HL-60/S4 treated with retinoic acid at 250 ng/mL for 4 days and 3 days (cell line): ENCODE data around the gene OPALIN.

Experiments
- in situ Hi-C: fragments of 300-500 bp; cut with MboI; formaldehyde crosslinking; loops from 2 replicates; pipeline ENCODE4 v1.7.0; 2022; ENCODE audit warnings: low sequenced_read_pairs

The OPALIN gene

DNA sequence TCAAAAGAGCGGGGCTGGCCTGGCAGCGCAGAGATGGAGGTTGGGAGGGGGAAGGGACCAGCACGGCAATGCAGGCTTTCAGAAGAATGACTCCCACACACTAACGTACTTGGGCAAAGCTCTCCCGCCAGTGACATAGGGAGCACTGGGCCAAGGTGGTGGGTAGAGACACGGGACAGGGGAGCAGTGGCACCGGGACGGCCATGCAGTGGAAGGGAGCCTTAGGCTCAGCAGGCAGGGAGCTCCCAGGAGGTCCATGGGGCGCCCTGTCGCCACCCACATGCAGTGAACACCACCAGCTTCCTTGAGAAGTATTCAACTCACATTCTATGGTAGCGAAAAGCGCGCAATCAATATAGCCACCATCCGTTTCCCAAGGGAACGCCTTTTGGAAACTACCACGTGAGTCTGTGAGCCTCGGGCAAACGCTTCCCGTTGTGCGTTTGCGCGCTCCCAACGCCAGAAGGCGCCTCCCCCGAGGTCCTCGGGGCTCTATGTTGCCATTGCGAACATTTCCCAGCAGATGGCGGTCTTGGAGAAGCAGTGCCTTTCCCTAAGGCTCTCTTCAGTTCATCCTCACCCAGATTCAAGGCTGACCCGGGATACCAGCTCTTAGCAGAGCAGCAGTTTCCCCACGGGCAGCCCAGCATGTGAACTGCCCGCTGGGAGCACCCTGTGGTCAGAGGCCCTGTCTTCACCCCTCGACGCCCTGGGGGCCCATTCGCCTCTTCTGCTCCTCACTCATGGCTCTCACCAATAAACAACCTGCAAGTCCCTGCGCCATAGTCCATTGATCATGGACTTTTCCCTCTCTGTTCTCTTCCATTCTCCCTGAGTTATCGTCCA, 16.4 kb upstream of the OPALIN start:
- in situ Hi-C loops = no loop called here

GRCh38 chr10:96374639-96374984, 15.8 kb upstream of the OPALIN start:
- in situ Hi-C loops = no loop called here

DNA sequence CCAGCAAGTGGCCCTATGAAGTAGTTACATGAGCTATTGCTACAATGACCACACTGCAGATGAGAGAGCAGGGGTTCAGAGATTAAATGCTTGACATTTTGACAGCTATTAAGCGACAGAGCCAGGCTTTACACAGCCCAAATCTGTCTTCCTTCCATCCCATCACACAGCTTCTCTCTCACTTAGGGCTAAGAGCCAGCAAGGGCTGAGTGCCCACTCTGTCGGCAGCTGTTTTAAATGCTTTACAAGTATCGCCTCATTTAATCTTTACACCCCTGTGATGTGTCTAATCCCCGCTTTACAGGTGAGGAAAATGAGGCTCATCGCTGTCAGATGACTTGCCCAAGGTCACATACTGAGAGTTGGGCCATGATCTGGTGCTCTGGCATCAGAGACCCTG, 15.2 kb upstream of the OPALIN start:
- in situ Hi-C loops = no loop called here

- in situ Hi-C loops = no loop called here
Measured at GRCh38 chr10:96371356-96371755, 12.6 kb upstream of the OPALIN start.

GRCh38 chr10:96370584-96371157, 11.9 kb upstream of the OPALIN start:
- in situ Hi-C loops = no loop called here

DNA sequence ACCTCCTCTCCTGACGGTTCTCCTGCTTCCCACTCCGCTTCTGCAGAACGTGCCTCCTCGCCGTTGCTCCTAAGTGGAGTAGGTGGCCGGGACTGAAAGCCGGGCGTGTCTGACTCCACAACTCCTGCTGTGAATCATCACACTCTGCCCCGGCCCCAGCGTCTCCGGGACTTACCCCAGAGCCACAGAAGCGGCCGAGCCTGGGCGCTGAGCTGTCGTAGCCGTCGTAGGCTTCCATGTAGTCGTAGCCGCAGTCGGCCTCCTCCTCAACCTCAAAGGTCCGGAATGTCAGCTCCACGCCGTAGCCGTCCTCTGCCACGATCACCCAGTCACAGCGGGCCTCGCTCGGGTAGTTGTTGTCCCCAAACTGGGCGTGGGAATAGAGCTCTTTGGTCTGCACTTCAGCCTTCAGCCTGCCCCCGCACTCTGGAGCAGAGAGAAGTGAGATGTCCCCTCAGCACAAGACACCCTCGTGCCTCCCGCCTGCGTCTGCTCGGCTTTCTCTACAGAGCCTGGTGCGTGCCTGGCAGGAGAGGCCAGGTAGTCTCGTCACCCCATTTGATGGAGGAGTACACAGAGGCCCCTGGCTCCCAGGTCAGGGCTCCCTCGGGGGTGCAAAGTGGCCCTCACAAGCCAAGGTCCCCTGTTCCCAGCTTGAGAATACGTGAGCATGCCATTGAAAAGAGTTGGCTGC, 11.2 kb upstream of the OPALIN start:
- in situ Hi-C loops = no loop called here

DNA sequence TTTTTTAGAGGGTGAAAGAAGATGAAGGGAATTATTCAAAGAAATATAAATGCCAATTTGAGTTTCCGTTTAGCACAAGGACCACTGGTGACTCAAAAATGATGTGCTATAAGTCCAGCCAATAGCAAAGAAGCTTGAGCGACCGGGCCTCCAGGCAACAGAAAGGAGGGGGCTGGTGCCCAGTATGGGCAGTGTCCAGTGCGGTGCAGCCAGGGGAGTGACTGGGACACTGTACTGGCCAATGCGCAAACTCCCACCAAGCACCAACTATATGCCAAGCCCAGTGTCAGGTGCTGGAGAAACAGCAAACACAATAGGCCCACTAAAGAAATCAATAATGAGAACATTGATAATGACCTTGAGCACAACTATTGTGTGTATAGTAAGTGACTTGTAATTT, 10.2 kb upstream of the OPALIN start:
- in situ Hi-C loops = no loop called here

- in situ Hi-C loops = no loop called here
Measured at GRCh38 chr10:96367470-96367869, 8.7 kb upstream of the OPALIN start.

DNA sequence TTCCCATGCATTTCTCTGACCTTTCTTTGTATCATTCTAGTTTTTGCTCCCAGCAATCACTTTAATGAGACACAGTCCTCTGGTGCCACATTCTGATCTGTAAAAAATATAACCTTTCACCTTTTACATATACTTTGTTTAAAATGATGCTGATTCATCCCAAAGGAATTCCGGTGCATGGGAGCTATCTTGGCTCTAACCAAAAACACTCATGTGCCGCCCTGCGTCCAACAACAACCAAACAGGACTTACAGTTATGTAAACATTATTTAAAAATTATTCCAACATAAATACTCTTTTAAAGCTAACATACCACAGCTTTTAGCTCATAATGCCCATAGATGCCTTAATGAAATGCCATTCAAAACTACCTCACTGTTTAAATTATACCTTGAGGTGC, 7.7 kb upstream of the OPALIN start:
- in situ Hi-C loops = no loop called here

DNA sequence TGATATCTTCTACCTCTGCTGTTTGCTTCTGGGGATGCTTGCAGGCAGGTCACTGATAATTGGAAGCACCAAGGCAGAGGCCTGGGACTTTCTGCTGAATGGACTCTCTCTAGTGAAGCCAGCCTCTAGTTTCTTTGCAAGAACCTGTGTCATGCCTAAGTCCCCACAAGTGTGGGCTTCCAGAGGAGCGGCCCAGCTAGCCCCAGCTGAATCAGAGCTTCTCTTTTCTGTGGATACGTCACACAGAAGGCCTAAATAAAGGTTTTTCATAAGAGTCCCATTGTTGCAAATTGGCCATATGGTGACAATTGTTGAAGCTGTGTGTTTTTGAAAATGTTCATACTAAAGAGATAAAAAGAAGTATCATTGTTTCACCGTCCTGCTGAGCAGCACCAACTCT, 6.8 kb upstream of the OPALIN start:
- in situ Hi-C loops = no loop called here

GRCh38 chr10:96360766-96361165, 2.0 kb upstream of the OPALIN start:
- in situ Hi-C loops = no loop called here

GRCh38 chr10:96360331-96360730, 1.5 kb upstream of the OPALIN start:
- in situ Hi-C loops = no loop called here

DNA sequence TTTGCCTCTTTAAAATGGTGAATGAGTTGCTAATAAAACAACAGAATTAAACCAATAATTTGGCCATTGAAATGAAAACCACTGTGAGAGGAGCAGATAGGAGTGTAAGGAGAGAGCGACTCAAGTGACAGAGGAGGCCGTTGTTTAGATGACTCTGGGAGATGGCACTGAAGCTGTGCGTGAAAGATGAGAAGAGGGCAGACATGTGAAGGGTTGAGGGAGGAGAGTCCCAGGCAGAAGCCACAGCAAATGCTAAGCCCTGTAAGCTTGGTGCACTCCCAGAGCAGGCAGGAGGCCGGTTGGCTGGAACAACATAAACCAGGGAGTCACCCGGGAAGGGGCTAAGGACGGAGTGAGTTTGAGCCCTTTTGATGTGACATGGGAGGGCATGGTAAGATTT, 814 bp upstream of the OPALIN start:
- in situ Hi-C loops = no loop called here

DNA sequence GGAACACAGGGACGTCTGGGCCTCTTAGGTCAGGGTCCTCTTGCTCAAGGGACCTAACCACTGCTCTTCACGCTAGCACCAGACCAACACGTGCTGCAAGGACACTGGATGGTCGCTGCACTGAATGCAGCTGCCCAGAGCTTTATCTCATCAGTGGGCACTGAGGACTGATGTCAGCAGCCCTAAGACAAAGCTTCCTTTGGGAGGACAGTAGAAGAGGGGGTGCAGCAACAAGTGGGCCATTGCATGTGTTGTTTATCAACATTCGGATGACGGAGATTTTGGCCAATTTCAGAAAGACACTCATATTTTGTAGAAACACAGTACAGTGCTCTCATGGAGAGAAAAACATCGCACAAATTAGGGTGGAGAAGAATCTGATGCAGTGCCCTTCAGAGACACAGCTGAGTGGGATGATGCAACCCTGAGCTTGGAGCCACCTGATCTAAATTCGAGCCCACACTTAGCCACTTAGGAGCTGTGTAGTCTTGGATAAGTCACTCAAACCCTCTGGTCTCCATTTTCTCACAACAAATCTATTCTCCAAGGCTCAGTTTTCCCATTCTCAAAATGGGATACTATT, 1.7 kb downstream of the OPALIN start:
- in situ Hi-C loops = no loop called here

GRCh38 chr10:96352582-96352981, 6.2 kb downstream of the OPALIN start:
- in situ Hi-C loops = no loop called here

DNA sequence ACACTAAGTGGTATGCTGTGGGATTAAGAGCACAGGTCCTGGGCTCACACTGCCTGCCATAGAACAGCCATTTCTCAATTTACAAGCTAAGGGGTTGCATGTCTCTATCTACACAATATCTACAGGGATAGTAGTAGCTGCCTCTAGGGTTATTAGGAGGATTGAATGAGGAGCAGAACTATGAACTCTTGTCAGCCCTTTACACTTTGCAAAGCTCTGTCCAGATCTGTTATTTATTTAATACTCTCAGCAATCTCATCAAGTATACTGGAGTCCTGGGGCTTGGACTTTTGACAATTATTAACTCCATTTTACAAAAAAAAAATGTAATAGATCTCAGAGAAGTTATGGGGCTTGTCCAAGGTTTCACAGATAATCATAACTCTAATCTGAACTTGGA, 6.8 kb downstream of the OPALIN start:
- in situ Hi-C loops = no loop called here

DNA sequence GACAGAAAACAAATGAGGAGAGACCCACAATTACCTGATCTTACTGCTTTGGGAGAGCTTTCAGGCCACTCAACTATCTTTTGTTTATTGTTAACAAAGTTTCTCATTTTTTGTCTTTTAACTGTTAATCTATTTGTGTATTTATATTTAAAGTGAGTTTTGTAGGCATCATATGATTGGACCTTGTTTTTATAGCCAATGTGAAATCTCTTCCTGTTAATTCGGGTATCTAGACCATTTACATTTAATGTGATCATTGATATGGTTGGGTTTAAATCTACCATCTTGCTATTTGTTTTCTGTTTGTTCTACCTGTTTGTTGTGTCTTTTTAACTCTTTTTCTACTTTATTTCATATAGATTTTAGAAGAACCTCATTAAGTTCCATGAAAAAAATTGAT, 12.5 kb downstream of the OPALIN start:
- in situ Hi-C loops = no loop called here

- in situ Hi-C loops = no loop called here
Measured at GRCh38 chr10:96345222-96345621, 13.6 kb downstream of the OPALIN start.

DNA sequence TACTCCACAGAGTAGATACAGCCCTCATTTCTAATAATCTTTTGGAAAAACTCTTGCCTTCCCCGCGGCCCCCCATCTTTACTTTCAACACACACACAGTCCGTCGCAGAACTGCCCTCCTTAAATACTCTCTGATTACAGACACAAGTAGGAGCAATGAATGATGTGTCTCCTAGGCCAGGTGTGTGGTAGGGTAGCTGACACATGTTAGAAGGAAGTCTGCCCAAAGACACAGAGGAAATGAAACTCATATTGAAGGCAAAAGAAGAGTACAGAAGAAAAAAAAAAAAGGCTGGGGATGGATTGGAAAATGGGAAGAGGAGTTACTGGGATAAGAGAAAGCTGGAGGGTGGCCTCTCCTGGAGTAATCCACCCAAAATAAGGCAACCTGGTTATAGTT, 14.6 kb downstream of the OPALIN start:
- in situ Hi-C loops = no loop called here

GRCh38 chr10:96342402-96342801, 16.4 kb downstream of the OPALIN start:
- in situ Hi-C loops = no loop called here

- in situ Hi-C loops = no loop called here
Measured at GRCh38 chr10:96341219-96342182, 17.3 kb downstream of the OPALIN start.
